Colonic mucosa (tissue), 4 donors: ENCODE data around the gene CD44. TPM values are rescaled to one million over a fixed set of nuclear protein-coding genes. Genes with fewer than 3 reads are reported as not detected.

Experiments
- DNase-seq: peaks from one replicate; pipeline ENCODE4 v3.0.0-alpha.2; 2020
- H3K27ac ChIP-seq: fragments of 200-600 bp; one replicate; pipeline ENCODE4 v1.8.0; 2021
- H3K27me3 ChIP-seq: fragments of 200-600 bp; one replicate; pipeline ENCODE4 v1.8.0; 2021
- H3K36me3 ChIP-seq: fragments of 200-600 bp; one replicate; pipeline ENCODE4 v1.8.0; 2021
- H3K4me1 ChIP-seq: fragments of 200-600 bp; one replicate; pipeline ENCODE4 v1.8.0; 2021; ENCODE audit warnings: mild to moderate bottlenecking
- H3K4me3 ChIP-seq: fragments of 200-600 bp; one replicate; pipeline ENCODE4 v1.8.0; 2021
- H3K9ac ChIP-seq, 2 donors: one replicate each; pipeline ENCODE4 v1.7.0; 2013; ENCODE audit warnings: control low read depth in 2 of 2, low read depth in 2 of 2, low read length in 2 of 2
- H3K9me3 ChIP-seq: fragments of 200-600 bp; one replicate; pipeline ENCODE4 v1.8.0; 2021
- intact Hi-C: fragments of 100-400 bp; cut with DNase I; formaldehyde crosslinking; loops from one replicate; pipeline ENCODE4 v1.14.1; 2022
- total RNA-seq, 2 donors: library from RNA; stranded (reverse); fragmentation: NEBNext Ultra II Directional in 1 of 2; extraction: Animal tissue kit (Norgen Biotek cat#: 25700) in 1 of 2; gene quantifications; one replicate each; pipeline ENCODE4 v1.2.1, GENCODE V29; 2021
- TF ChIP-seq, protein P1 (sequence below): fragments of 200-600 bp; IDR thresholded peaks from one replicate; pipeline ENCODE4 v1.8.0; 2022; ENCODE audit warnings: antibody characterized with exemption, mild to moderate bottlenecking
- donor health status: healthy.
- donor health status: DM: no; HTN: no; CAD: no.
- donor health status: DM: no; HTN: no; CAD: no.

Gene CD44
- total RNA-seq, 2 donors from 2014 or later, result 152 to 171 TPM

GRCh38 chr11:35246745-35247144 lies 107.8 kb downstream of the CD44 start:
- intact Hi-C loops, result no loop called here

GRCh38 chr11:35247428-35247827 lies 108.5 kb downstream of the CD44 start:
- intact Hi-C loops, result no loop called here
- Histone ChIP-seq H3K36me3 (no peaks in the 10 kb centered on the region), H3K27ac (no peak overlapping the region), H3K4me1 (no peaks in the 10 kb centered on the region), H3K4me3 (no peak overlapping the region), H3K27me3 (no peaks in the 10 kb centered on the region), H3K9ac (no peak overlapping the region), H3K9me3 (no peaks in the 10 kb centered on the region)
- no peak for DNase-seq
- TF ChIP-seq, protein P1, sequence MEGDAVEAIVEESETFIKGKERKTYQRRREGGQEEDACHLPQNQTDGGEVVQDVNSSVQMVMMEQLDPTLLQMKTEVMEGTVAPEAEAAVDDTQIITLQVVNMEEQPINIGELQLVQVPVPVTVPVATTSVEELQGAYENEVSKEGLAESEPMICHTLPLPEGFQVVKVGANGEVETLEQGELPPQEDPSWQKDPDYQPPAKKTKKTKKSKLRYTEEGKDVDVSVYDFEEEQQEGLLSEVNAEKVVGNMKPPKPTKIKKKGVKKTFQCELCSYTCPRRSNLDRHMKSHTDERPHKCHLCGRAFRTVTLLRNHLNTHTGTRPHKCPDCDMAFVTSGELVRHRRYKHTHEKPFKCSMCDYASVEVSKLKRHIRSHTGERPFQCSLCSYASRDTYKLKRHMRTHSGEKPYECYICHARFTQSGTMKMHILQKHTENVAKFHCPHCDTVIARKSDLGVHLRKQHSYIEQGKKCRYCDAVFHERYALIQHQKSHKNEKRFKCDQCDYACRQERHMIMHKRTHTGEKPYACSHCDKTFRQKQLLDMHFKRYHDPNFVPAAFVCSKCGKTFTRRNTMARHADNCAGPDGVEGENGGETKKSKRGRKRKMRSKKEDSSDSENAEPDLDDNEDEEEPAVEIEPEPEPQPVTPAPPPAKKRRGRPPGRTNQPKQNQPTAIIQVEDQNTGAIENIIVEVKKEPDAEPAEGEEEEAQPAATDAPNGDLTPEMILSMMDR, result no peak

More at GRCh38 chr11:35246745-35247144, 107.8 kb downstream of the CD44 start:
- TF ChIP-seq, protein P1, result no peak
- H3K36me3 ChIP-seq, result no peaks in the 10 kb centered on the region
- no peaks in the 10 kb centered on the region for H3K9me3 ChIP-seq
- DNase-seq, result no peak
- no peak overlapping the region for H3K4me3 ChIP-seq
- H3K27me3 ChIP-seq, result no peaks in the 10 kb centered on the region
- H3K9ac ChIP-seq, result no peak overlapping the region
- H3K27ac ChIP-seq, result no peak overlapping the region
- H3K4me1 ChIP-seq, result no peaks in the 10 kb centered on the region

DNA sequence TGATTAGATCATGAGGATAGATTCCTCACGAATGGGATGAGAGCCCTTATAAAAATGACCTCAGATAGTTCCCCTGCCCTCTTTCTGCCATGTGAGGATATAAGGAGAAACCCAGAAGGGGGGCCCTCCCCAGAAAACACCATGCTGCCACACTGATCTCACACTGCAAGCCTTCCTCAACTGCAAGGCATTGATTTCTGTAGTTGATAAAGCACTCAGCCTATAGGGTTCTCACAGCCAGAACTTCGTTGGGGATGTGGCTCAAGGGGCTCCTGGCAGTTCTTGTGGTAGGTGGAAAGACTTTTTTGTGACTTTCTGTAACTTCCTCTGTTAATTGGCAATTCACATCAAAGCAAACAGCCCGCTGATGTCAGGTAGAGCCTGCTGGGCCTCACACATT lies 108.9 kb downstream of the CD44 start:
- Histone ChIP-seq H3K9ac (no peak overlapping the region), H3K27ac (no peak overlapping the region), H3K27me3 (no peaks in the 10 kb centered on the region), H3K9me3 (no peaks in the 10 kb centered on the region), H3K4me3 (no peak overlapping the region), H3K36me3 (no peaks in the 10 kb centered on the region), H3K4me1 (no peaks in the 10 kb centered on the region)
- intact Hi-C loops, result no loop called here
- no peak for DNase-seq
- TF ChIP-seq, protein P1, result no peak

DNA sequence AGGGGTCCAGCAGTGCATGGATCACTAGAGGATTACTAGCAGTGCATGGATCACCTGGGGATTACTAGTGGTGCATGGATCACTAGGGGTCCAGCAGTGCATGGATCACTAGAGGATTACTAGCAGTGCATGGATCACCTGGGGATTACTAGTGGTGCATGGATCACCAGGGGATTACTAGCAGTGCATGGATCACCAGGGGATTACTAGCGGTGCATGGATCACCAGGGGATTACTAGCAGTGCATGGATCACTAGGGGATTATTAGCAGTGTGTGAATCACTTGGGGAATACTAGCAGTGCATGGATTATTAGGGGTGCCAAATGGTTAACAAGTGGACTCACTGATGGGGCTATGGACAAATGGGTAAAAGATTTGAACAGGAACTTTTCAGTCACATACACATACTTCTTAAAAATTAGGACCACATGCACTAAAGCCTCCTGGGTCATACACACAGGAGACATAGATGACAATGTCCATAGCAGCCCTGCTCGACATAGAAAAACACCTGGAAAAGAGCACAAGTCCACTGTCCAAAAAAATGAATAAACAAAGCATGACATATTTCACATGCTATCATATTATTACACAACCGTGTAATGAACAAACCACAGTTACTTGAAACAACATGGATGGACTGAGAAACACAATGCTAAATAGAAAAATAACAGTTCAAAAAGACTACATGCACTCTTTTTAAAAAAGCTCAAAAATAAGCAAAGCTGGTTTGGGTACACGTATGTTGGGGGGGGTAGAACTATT lies 109.8 kb downstream of the CD44 start:
- Histone ChIP-seq H3K4me1 (no peaks in the 10 kb centered on the region), H3K27ac (no peak overlapping the region), H3K4me3 (no peak overlapping the region), H3K9me3 (no peaks in the 10 kb centered on the region), H3K36me3 (no peaks in the 10 kb centered on the region), H3K9ac (no peak overlapping the region), H3K27me3 (no peaks in the 10 kb centered on the region)
- TF ChIP-seq, protein P1, result no peak
- intact Hi-C loops, result no loop called here
- DNase-seq, result no peak

DNA sequence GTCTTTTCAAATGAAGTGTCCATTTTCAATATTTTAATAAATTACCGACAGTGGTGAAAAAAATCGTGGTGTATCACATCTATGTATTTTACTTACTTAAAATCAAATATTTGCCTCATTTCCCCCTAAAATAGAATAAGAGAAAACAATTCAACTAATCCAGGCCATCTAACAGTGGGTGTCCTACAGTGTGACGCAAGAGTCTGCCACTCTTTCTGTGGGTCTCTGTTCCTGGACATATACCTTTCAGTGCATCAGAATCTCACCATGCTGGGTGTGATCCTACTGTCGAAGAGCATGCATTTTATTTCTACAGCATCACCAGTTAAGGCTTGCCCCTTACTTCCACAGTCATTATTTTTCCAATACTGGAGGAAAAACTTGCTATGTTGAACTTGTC lies 111.2 kb downstream of the CD44 start:
- Histone ChIP-seq H3K36me3 (no peaks in the 10 kb centered on the region), H3K27me3 (no peaks in the 10 kb centered on the region), H3K27ac (no peak overlapping the region), H3K4me1 (no peaks in the 10 kb centered on the region), H3K9me3 (no peaks in the 10 kb centered on the region), H3K4me3 (no peak overlapping the region), H3K9ac (no peak overlapping the region)
- no peak for DNase-seq
- intact Hi-C loops, result no loop called here
- TF ChIP-seq, protein P1, result no peak
